Retinal pigment epithelial cell (primary cell): Measurements from ENCODE around the gene MRC2.

Experiments
- DNase-seq: peaks from one replicate; pipeline ENCODE4 v3.0.0-alpha.2; 2010; ENCODE audit warnings: low read depth
- H3K4me3 ChIP-seq: 2 replicates; pipeline ENCODE4 v1.5.1; 2011; ENCODE audit warnings: mild to moderate bottlenecking, low read length, control low read depth, moderate library complexity
- CTCF ChIP-seq: conservative IDR thresholded peaks from 2 replicates; pipeline ENCODE4 v1.5.1; 2011; ENCODE audit warnings: low read depth, low read length, control low read depth, inconsistent platforms

The MRC2 gene

GRCh38 chr17:62665599-62665998 is 38.1 kb downstream of the MRC2 start:
- no peak for DNase-seq
- TF ChIP-seq CTCF: no peak
- no peak overlapping the region for H3K4me3 ChIP-seq

DNA sequence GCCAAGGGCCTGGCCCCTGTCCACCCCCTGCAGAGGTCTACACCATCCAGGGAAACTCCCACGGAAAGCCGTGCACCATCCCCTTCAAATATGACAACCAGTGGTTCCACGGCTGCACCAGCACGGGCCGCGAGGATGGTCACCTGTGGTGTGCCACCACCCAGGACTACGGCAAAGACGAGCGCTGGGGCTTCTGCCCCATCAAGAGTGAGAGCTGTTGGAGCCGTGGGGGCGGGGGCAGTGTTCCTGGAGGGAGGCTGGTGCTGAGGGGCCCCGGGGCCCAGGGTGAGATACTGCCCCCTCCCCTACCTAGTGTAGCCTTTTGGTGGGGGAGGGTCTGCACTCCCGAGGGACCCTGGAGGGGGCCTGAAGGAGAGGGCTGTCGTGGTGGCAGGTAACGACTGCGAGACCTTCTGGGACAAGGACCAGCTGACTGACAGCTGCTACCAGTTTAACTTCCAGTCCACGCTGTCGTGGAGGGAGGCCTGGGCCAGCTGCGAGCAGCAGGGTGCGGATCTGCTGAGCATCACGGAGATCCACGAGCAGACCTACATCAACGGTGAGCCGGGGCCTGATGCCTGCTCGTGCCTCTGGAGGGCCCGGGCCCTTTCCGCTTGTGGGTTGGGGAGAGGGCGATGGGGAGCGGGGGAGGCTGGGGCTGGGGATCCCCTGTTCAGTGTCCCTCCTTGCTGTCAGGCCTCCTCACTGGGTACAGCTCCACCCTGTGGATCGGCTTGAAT is 38.8 kb downstream of the MRC2 start:
- no peak for DNase-seq
- no peak for TF ChIP-seq CTCF
- H3K4me3 ChIP-seq: no peak overlapping the region

DNA sequence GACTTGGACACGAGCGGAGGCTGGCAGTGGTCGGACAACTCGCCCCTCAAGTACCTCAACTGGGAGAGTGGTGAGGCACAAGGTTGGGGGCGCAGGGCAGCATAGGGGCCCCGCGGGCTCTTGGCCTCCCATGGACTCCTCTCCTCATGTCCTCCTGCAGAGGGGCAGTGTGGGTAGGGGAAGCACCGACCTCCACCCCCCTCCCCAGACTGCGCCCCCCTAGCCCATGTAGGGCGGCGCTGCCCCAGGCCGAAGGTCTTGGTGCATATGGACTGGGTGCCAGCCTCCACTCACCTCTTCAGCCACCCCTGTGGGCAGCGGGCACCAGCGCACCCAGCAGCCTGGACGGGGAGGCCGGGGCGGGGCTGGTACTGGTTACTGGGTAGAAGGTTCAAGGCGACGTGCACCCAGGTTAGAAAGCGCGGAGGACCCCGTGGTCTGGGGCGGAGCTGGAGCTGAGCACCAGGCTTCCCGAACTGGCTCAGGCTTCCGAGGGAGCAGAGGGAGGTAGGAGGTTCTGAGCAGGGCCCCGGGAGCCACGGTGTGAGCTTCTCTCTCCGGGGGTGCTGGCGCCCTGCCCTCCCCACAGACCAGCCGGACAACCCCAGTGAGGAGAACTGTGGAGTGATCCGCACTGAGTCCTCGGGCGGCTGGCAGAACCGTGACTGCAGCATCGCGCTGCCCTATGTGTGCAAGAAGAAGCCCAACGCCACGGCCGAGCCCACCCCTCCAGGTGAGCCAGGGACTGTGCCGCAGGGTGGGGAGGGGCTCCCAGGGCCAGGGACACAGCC is 39.5 kb downstream of the MRC2 start:
- no peak for TF ChIP-seq CTCF
- no peak overlapping the region for H3K4me3 ChIP-seq
- DNase-seq: no peak

DNA sequence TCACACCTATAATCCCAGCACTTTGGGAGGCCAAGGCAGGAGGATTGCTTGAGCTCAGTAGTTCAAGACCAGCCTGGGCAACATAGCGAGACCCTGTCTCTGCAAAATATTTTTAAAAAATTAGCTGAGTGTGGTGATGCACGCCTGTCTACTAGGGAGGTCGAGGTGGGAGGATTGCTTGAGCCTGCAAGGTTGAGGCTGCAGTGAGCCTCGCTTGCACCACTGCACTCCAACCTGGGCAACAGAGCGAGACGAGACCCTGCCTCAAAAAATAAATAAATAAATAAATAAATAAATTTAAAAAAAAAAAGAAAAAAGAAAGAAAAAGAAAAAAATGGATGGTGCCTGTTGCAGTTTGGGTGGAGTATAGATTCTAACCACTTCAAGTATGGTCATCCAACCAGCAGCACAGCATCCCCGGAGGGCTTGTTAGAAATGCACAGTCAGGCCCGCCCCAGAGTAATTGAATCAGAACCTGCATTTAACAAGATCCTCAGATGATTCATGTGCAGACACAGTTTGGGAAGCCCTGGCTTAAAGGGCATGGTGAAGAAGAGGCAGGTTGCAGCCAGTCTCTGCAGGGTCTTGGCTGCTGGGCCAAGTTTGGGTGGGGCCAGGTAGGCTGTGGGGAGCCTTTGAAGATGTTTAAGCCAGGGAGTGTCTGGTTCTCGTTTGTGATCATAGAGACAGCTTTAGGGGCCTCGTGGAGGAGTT is 40.8 kb downstream of the MRC2 start:
- H3K4me3 ChIP-seq: no peak overlapping the region
- no peak for TF ChIP-seq CTCF
- no peak for DNase-seq

DNA sequence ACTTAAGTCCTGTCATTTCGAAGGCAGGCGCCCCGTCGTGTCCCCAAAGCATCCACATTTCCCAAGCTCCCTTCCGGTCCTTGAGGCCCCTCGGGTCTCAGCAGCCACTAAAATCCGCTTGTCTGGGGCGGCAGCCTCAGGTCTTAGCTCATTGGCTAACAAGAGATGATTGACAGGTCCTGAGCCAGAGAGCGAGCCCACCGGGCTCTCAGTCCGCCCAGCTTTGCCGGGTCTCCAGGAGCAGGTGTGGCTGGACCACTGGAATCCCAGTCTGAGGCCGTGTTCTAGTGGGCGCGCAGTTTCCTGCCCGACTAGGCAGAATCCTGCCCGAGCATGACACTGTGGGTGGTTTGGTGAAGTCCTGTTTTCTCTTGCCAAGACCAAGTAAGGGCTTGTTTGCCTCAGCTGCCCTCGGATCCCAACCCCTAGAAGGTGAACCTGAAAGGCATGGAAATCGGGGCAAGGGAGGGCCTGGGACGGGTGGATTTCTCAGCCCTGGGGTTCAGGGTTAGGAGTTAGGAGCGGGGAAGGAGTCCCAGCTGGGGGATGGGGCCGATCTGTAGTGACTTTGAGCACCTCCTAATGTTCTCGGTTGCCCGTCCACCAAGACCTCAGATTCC is 42.8 kb downstream of the MRC2 start:
- DNase-seq: no peak

GRCh38 chr17:62671553-62671952 is 44.1 kb downstream of the MRC2 start:
- no peak overlapping the region for H3K4me3 ChIP-seq
- TF ChIP-seq CTCF: no peak
- DNase-seq: no peak

More for the DNA sequence above, 42.8 kb downstream of the MRC2 start:
- TF ChIP-seq CTCF: no peak
- H3K4me3 ChIP-seq: no peak overlapping the region
